H1 (cell line): ENCODE measurements around the gene CPNE5. TPM values are rescaled to one million over a fixed set of nuclear protein-coding genes. Genes with fewer than 3 reads are reported as not detected.

ENCODE experiments used
- CTCF ChIA-PET: fragments of 300-600 bp; sonication (Branson Sonifier 250); formaldehyde crosslinking; loops from one replicate; lab custom pipeline; 2021; ENCODE audit not compliant: partially characterized antibody; lab: Charles Lee
- POLR2A ChIA-PET: fragments of 300-600 bp; sonication (Branson Sonifier 250); formaldehyde crosslinking; loops from one replicate; lab custom pipeline; 2021; ENCODE audit warnings: inconsistent platforms; ENCODE audit not compliant: partially characterized antibody; lab: Charles Lee
- DNase-seq, 2 experiments: peaks; one replicate each; pipeline versions ENCODE4 v3.0.0 to v3.0.0-alpha.2; 2010 to 2022; ENCODE audit warnings: low spot score in 2 of 2, low read depth in 1 of 2, mixed read lengths in 1 of 2
- FAIRE-seq: peaks from 2 replicates; lab custom pipeline; 2011; peaks lifted over from hg19 to GRCh38; lab: Jason Lieb, UNC
- H2AFZ ChIP-seq: 2 replicates; pipeline ENCODE4 v1.8.1; 2012; ENCODE audit warnings: low read length, inconsistent platforms
- H2AK5ac ChIP-seq: 2 replicates; pipeline ENCODE4 v1.6.1; 2013; ENCODE audit warnings: low read depth, low read length
- H2BK120ac ChIP-seq: replicated peaks from 2 replicates; pipeline ENCODE3; 2013; ENCODE audit warnings: low read depth, low read length, inconsistent platforms
- H2BK12ac ChIP-seq: 2 replicates; pipeline ENCODE4 v1.6.1; 2013; ENCODE audit warnings: low read depth, low read length
- H2BK15ac ChIP-seq: 2 replicates; pipeline ENCODE4 v1.6.1; 2013; ENCODE audit warnings: low read length
- H2BK20ac ChIP-seq: 2 replicates; pipeline ENCODE4 v1.6.1; 2013; ENCODE audit warnings: low read length
- H2BK5ac ChIP-seq: 2 replicates; pipeline ENCODE4 v1.6.1; 2013; ENCODE audit warnings: low read depth, low read length
- H3K14ac ChIP-seq: 2 replicates; pipeline ENCODE4 v1.6.1; 2013; ENCODE audit warnings: inconsistent platforms; ENCODE audit not compliant: insufficient read length
- H3K18ac ChIP-seq: 2 replicates; pipeline ENCODE4 v1.6.1; 2013; ENCODE audit warnings: low read length; ENCODE audit errors: extremely low read depth
- H3K23ac ChIP-seq: 2 replicates; pipeline ENCODE4 v1.6.1; 2013; ENCODE audit warnings: inconsistent platforms; ENCODE audit not compliant: insufficient read length
- H3K23me2 ChIP-seq: 2 replicates; pipeline ENCODE4 v1.6.1; 2013; ENCODE audit warnings: low read depth, low read length
- H3K27ac ChIP-seq: 2 replicates; pipeline ENCODE4 v1.6.1; 2011; ENCODE audit warnings: low read depth, low read length, inconsistent platforms
- H3K27me3 ChIP-seq, 4 experiments: replicated peaks in 1 of 4; 1 replicate in 1 of 4; 2 replicates in 3 of 4; pipeline versions ENCODE4 v1.6.1 to v1.8.1; 2011 to 2013; ENCODE audit warnings: low read length in 3 of 4, mild to moderate bottlenecking in 3 of 4, inconsistent platforms in 2 of 4, mixed read lengths in 2 of 4, moderate library complexity in 1 of 4; ENCODE audit not compliant: control insufficient read depth in 3 of 4, insufficient read depth in 3 of 4; ENCODE audit errors: extremely low read depth in 1 of 4
- H3K36me3 ChIP-seq, 4 experiments: 2 replicates each; pipeline versions ENCODE4 v1.6.1 to v1.8.1; 2011 to 2013; ENCODE audit warnings: mild to moderate bottlenecking in 4 of 4, low read length in 3 of 4, moderate library complexity in 2 of 4, control low read depth in 1 of 4, inconsistent platforms in 1 of 4; ENCODE audit not compliant: insufficient read depth in 4 of 4, control insufficient read depth in 2 of 4
- H3K4ac ChIP-seq: replicated peaks from 2 replicates; pipeline ENCODE3; 2013; ENCODE audit warnings: low read length, low read depth, mixed read lengths, inconsistent platforms; ENCODE audit not compliant: insufficient read length
- H3K4me1 ChIP-seq, 4 experiments: replicated peaks in 1 of 4; 1 replicate in 1 of 4; 2 replicates in 3 of 4; pipeline versions ENCODE4 v1.6.1 to v1.8.1; 2011 to 2013; ENCODE audit warnings: low read length in 3 of 4, inconsistent platforms in 2 of 4, mixed read lengths in 1 of 4; ENCODE audit not compliant: insufficient read depth in 4 of 4, control insufficient read depth in 3 of 4
- H3K4me2 ChIP-seq, 2 experiments: 2 replicates each; pipeline versions ENCODE4 v1.6.1 to v1.8.1; 2011 to 2013; ENCODE audit warnings: low read depth in 2 of 2, low read length in 2 of 2, control low read depth in 1 of 2, inconsistent platforms in 1 of 2, mild to moderate bottlenecking in 1 of 2; ENCODE audit not compliant: insufficient read depth in 1 of 2
- H3K4me3 ChIP-seq, 4 experiments: fragments of 200-600, 300-600 bp in 1 of 4; sonication (generic), shearing (Covaris generic), sonication (Bioruptor Twin) in 1 of 4; 2 replicates each; pipeline versions ENCODE4 v1.5.1 to v1.8.1; 2011 to 2016; ENCODE audit warnings: low read length in 4 of 4, low read depth in 3 of 4, control low read depth in 2 of 4, inconsistent platforms in 2 of 4, mild to moderate bottlenecking in 2 of 4, mixed read lengths in 1 of 4, moderate library complexity in 1 of 4; ENCODE audit not compliant: insufficient read depth in 2 of 4; ENCODE audit errors: extremely low read depth in 1 of 4
- H3K56ac ChIP-seq: replicated peaks from 2 replicates; pipeline ENCODE3; 2013; ENCODE audit warnings: low read depth, mild to moderate bottlenecking, mixed read lengths, low read length, inconsistent platforms; ENCODE audit not compliant: insufficient read length
- H3K79me1 ChIP-seq: 2 replicates; pipeline ENCODE4 v1.6.1; 2013; ENCODE audit warnings: low read depth, low read length, control low read depth
- H3K79me2 ChIP-seq, 2 experiments: 2 replicates each; pipeline versions ENCODE4 v1.6.1 to v1.8.1; 2012 to 2013; ENCODE audit warnings: low read length in 2 of 2, mild to moderate bottlenecking in 2 of 2, inconsistent platforms in 1 of 2; ENCODE audit not compliant: insufficient read depth in 2 of 2, control insufficient read depth in 1 of 2
- H3K9ac ChIP-seq, 4 experiments: replicated peaks in 1 of 4; 1 replicate in 1 of 4; 2 replicates in 3 of 4; pipeline versions ENCODE4 v1.6.1 to v1.8.1; 2011 to 2013; ENCODE audit warnings: low read depth in 3 of 4, low read length in 3 of 4, control low read depth in 2 of 4, mild to moderate bottlenecking in 2 of 4, moderate library complexity in 2 of 4, inconsistent platforms in 1 of 4; ENCODE audit errors: extremely low read depth in 1 of 4
- H3K9me3 ChIP-seq, 2 experiments: 2 replicates each; pipeline versions ENCODE4 v1.6.1 to v1.8.1; 2012 to 2013; ENCODE audit warnings: mild to moderate bottlenecking in 2 of 2, moderate library complexity in 2 of 2, control low read depth in 1 of 2, inconsistent platforms in 1 of 2, low read depth in 1 of 2, low read length in 1 of 2, mixed read lengths in 1 of 2; ENCODE audit not compliant: insufficient read depth in 2 of 2
- H4K20me1 ChIP-seq, 2 experiments: replicated peaks in 1 of 2; 2 replicates each; pipeline versions ENCODE3 to v1.8.1; 2011 to 2013; ENCODE audit warnings: inconsistent platforms in 2 of 2, low read length in 2 of 2, mild to moderate bottlenecking in 1 of 2; ENCODE audit not compliant: insufficient read depth in 2 of 2, control insufficient read depth in 1 of 2
- H4K5ac ChIP-seq: 2 replicates; pipeline ENCODE4 v1.6.1; 2013; ENCODE audit warnings: low read length, low read depth, mixed read lengths, inconsistent platforms; ENCODE audit not compliant: insufficient read length
- H4K8ac ChIP-seq: 2 replicates; pipeline ENCODE4 v1.8.0; 2013; ENCODE audit warnings: mild to moderate bottlenecking, moderate library complexity, low read length, inconsistent platforms; ENCODE audit not compliant: insufficient read depth; ENCODE audit errors: extremely low read depth
- H4K91ac ChIP-seq: replicated peaks from 2 replicates; pipeline ENCODE3; 2013; ENCODE audit warnings: low read length, mixed read lengths, inconsistent platforms; ENCODE audit not compliant: insufficient read length
- CBX5 ChIP-seq: fragments of 300-800, 300-1000 bp; sonication (generic); IDR thresholded peaks from 2 replicates; pipeline ENCODE4 v1.7.1; 2016; ENCODE audit warnings: antibody characterized with exemption, low read length, low read depth
- POLR2AphosphoS5 ChIP-seq: IDR thresholded peaks from 2 replicates; pipeline ENCODE4 v1.6.1; 2011; ENCODE audit warnings: low read depth, low read length
- WGBS, 2 experiments: shearing (Covaris generic) in 1 of 2; methylation state at CpG; one replicate each; pipeline versions ENCODE4 v1.1.6 to v1.1.7; 2013 to 2015; ENCODE audit warnings: low lambda C conversion rate in 2 of 2, mixed read lengths in 2 of 2, inconsistent platforms in 1 of 2, low coverage in 1 of 2, missing lambda C conversion rate in 1 of 2; ENCODE audit not compliant: insufficient replicate concordance in 2 of 2, insufficient coverage in 1 of 2, insufficient read length in 1 of 2; ENCODE audit errors: extremely low coverage in 1 of 2, missing lambda C conversion rate in 1 of 2; 5-methylcytosine and 5-hydroxymethylcytosine counted together
- polyA plus RNA-seq, 7 experiments: library from polyadenylated mRNA; depleted of rRNA in 3 of 7; stranded (reverse) in 5 of 7; unstranded in 2 of 7; fragments of >200 nt in 5 of 7; fragments of 200-250 nt in 2 of 7; gene quantifications; 1 replicate in 5 of 7; 2 replicates in 1 of 7; 4 replicates in 1 of 7; pipeline versions ENCODE4 v1.2.1 to v1.2.3, GENCODE V29; 2011 to 2013; ENCODE audit warnings: missing spikeins in 2 of 7, mixed read lengths in 2 of 7
- total RNA-seq: library from RNA; stranded (reverse); fragmentation: NEBNext Ultra II Directional; extraction: Animal tissue kit (Norgen Biotek cat#: 25700); gene quantifications from 2 replicates; pipeline ENCODE4 v1.2.1, GENCODE V29; 2021

CPNE5 gene
- total and polyA plus RNA-seq, 2 of the 8 experiments (the other 6 are each of a cell fraction or from before 2014, with no cell fraction given), result 0.88 to 1.8 TPM

- no peak overlapping the region for H3K14ac ChIP-seq
Observed at GRCh38 chr6:36730424-36731380, 108.5 kb downstream of the CPNE5 start.

More at GRCh38 chr6:36730424-36731380, 108.5 kb downstream of the CPNE5 start:
- no peak overlapping the region for H2BK20ac ChIP-seq
- H3K56ac ChIP-seq, result no peak overlapping the region
- H2BK12ac ChIP-seq, result 0 out of 2 replicates have a peak overlapping the region, but pooled peaks have one; percentile 1
- H4K5ac ChIP-seq, result no peak overlapping the region
- no peaks in the 10 kb centered on the region; the same call in 1 of the 2 replicates for H3K23me2 ChIP-seq
- H3K9me3 ChIP-seq, result no peaks in the 10 kb centered on the region
- no peak overlapping the region; the same call in 1 of the 2 replicates for H2AK5ac ChIP-seq
- H2BK5ac ChIP-seq, result no peak overlapping the region
- no peak overlapping the region for H3K4me2 ChIP-seq
- CTCF ChIA-PET, result interaction anchor here (0.7 to 4.2 kb wide), 15 partner anchors 8 to 480 kb away, joined by 3 to 21 read pairs (median 3); no protein-coding TSS in a partner anchor
- no peak overlapping the region for H3K4me3 ChIP-seq
- no peak for DNase-seq
- no peak overlapping the region for H3K4ac ChIP-seq
- no peak overlapping the region for H3K23ac ChIP-seq
- no peak for TF ChIP-seq CBX5
- TF ChIP-seq POLR2AphosphoS5, result 0 out of 2 replicates have a peak, but pooled peaks have one; percentile 19
- no peaks in the 10 kb centered on the region for H3K79me1 ChIP-seq
- no peak overlapping the region for H3K18ac ChIP-seq
- H4K91ac ChIP-seq, result no peak overlapping the region
- H3K79me2 ChIP-seq, result no peaks in the 10 kb centered on the region
- no peak overlapping the region for H2BK15ac ChIP-seq
- H2AFZ ChIP-seq, result no peak overlapping the region
- POLR2A ChIA-PET, result interaction anchor here (0.6 to 2.1 kb wide), 5 partner anchors 10 to 159 kb away, joined by 3 to 5 read pairs (median 3); no protein-coding TSS in a partner anchor
- H4K20me1 ChIP-seq, result no peaks in the 10 kb centered on the region
- peaks cover 2 to 12% (median 6%) of the 10 kb centered on the region in 4 experiments; a peak in 5 of 7 replicates for H3K4me1 ChIP-seq
- H4K8ac ChIP-seq, result no peak overlapping the region
- H3K9ac ChIP-seq, result no peak overlapping the region
- H2BK120ac ChIP-seq, result no peak overlapping the region
- no peak for FAIRE-seq
- no peaks in the 10 kb centered on the region for H3K27me3 ChIP-seq
- WGBS, 2 experiments, result 72% methylated on average over 14 of the region's 15 CpGs; no CpG with 5 or more reads in 1 of the 2 experiments
- H3K36me3 ChIP-seq, result no peaks in the 10 kb centered on the region
- no peak overlapping the region for H3K27ac ChIP-seq
